Fibroblast of lung (primary cell): Measurements from ENCODE around the gene ARID1B.

ENCODE experiments used
- EZH2 ChIP-seq: IDR thresholded peaks from 2 replicates; pipeline ENCODE4 v1.5.1; 2012; ENCODE audit warnings: low read length, control low read depth, mild to moderate bottlenecking; ENCODE audit errors: missing control alignments
- TF ChIP-seq, protein P1 (sequence below), 2 donors: IDR thresholded peaks in 1 of 2; conservative IDR thresholded peaks in 1 of 2; 1 replicate in 1 of 2; 2 replicates in 1 of 2; pipeline ENCODE4 v1.5.1; 2011 to 2012; ENCODE audit warnings: low read length in 2 of 2, control low read depth in 1 of 2, inconsistent platforms in 1 of 2, low read depth in 1 of 2, mild to moderate bottlenecking in 1 of 2

DNA sequence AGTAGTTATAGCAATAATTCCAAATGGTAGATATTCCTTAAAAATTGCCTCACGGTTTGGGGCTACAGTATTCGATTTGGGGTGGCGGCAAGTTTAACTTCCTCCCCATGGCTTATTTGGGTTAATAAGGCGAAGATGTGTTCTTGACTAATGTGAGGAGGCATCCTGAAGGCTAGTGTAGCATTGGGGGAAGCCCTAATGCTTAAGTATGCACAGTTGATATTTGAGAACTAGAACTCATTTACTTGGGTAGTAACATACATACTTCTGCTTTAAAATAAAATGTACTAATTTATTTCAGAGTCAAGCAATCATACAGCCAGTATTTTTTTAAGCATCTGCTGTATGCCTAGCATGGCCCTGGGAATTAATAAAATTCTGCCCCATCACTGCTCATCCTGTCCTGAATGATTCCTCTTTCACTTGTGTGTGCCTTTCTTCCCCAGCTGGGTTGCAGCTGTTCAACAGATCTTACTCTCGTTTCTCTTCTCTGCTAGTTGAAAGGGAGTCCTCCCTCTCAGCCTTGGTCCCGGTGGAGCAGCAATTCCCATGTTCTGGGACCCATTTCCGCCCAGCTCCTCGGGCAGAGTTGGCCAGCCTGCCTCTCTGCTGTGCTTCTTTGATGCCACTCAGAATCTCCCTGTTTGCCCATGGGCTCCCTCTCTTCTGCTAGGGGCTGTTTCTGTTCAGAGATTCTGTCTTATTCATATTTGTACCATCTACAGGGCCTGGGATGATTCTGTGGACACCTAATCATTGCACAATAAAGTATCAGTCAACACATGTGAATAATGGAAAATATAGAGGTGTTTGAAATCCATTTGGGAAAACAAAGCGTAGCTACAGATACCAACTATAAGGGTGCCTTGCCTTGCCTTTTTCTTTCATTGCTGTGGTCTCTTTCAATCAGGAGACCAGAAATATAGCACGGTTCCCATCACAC is 104.8 kb downstream of the ARID1B start:
- TF ChIP-seq, protein P1, sequence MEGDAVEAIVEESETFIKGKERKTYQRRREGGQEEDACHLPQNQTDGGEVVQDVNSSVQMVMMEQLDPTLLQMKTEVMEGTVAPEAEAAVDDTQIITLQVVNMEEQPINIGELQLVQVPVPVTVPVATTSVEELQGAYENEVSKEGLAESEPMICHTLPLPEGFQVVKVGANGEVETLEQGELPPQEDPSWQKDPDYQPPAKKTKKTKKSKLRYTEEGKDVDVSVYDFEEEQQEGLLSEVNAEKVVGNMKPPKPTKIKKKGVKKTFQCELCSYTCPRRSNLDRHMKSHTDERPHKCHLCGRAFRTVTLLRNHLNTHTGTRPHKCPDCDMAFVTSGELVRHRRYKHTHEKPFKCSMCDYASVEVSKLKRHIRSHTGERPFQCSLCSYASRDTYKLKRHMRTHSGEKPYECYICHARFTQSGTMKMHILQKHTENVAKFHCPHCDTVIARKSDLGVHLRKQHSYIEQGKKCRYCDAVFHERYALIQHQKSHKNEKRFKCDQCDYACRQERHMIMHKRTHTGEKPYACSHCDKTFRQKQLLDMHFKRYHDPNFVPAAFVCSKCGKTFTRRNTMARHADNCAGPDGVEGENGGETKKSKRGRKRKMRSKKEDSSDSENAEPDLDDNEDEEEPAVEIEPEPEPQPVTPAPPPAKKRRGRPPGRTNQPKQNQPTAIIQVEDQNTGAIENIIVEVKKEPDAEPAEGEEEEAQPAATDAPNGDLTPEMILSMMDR (conservative IDR thresholded peaks at IDR 0.05 in 1 of 2, IDR thresholded peaks at IDR 0.05 in 1 of 2; ENCODE audit: low read depth in 1 of 2, low read length in 2 of 2) = no peak
- TF ChIP-seq EZH2 = no peak
